HG03521 (cell line): ENCODE data around the gene RAB39B.

Experiments
- ATAC-seq: cut with Tn5 transposase; IDR thresholded peaks from one replicate; pipeline ENCODE4 v1.9.1; 2021; ENCODE audit warnings: mild to moderate bottlenecking, moderate library complexity; ENCODE audit not compliant: unreplicated experiment

RAB39B gene

GRCh38 chrX:155216179-155216939, 47.9 kb downstream of the RAB39B start, which contains the start of gene VBP1:
TSS of gene VBP1 (plus strand) at chrX:155216460. CDS start at chrX:155216483, 23 bp downstream.
- ATAC-seq, result peak; percentile 98

DNA sequence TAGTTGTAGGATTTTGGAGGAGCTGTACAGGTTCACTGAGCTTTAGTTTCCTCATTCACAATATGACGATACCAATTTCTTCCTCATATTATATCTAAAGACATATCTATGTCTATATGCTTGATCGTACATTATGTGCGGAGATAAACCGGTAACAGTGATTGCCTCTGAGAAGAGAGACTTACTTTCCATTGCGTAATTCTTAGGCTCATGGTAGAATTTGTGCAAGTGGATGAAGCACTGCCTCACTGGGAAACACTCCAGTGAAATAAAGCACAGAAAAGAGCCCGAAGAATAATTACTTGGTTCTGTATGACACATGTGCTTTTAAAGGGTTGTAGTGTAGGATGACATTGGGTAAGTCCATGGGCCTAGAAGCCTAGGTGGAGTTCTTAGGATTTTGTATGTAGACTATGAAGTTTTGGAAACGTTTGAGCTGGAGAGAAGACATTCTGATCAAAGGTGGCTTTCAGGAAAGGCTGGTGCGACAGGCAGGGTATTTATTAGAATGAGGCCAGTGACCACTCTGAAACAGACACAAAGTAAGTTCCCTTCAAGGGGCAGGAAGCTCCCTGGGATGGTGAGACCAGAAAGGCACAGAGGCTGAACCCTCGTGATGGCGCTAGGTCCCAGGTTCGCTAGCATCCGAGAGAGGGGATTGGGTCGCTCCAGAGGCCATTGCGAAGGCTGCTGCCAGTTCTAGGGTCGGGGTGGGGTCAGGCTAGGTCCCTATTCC, 48.7 kb downstream of the RAB39B start:
- peak; percentile 34 for ATAC-seq

GRCh38 chrX:155213731-155214130, 50.6 kb downstream of the RAB39B start:
- no peak for ATAC-seq

DNA sequence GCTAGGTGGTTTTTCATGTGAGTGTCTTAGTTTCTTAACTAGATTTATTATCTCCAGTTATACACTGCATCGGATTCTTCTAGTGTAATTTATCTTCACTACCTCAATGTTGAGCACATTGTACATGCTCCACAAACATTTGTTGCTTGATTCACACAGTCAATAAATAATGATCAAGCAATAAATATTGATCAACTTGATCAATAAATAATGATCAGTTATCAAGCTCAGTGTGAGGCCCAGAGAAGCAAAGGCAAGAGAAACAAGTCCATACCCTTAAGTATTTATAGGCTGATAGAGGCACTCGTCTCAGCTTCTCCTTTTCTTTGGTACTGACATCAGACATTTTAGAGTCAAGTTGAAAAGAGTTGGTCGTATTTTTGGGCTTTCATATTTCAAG, 53.1 kb downstream of the RAB39B start:
- no peak for ATAC-seq
